Endothelial cell (in vitro differentiated cells): Measurements from ENCODE around the gene STXBP4. TPM values are rescaled to one million over a fixed set of nuclear protein-coding genes. Genes with fewer than 3 reads are reported as not detected.

ENCODE experiments used
- DNase-seq: peaks from one replicate; pipeline ENCODE4 v3.0.0; 2021; ENCODE audit warnings: low spot score
- H3K27ac Mint-ChIP-seq: one replicate; pipeline ENCODE4 v1.8.0; 2021; ENCODE audit warnings: mixed read lengths, inconsistent platforms; ENCODE audit not compliant: unreplicated experiment
- H3K27me3 Mint-ChIP-seq: one replicate; pipeline ENCODE4 v1.8.0; 2021; ENCODE audit warnings: mild to moderate bottlenecking, moderate library complexity, mixed read lengths, inconsistent platforms; ENCODE audit not compliant: unreplicated experiment
- H3K36me3 Mint-ChIP-seq: one replicate; pipeline ENCODE4 v1.8.0; 2021; ENCODE audit warnings: mild to moderate bottlenecking, low read depth, mixed read lengths, inconsistent platforms; ENCODE audit not compliant: unreplicated experiment
- H3K4me1 Mint-ChIP-seq: one replicate; pipeline ENCODE4 v1.8.0; 2021; ENCODE audit warnings: mild to moderate bottlenecking, mixed read lengths, inconsistent platforms; ENCODE audit not compliant: unreplicated experiment
- H3K4me3 Mint-ChIP-seq: one replicate; pipeline ENCODE4 v1.8.0; 2021; ENCODE audit warnings: mild to moderate bottlenecking, mixed read lengths, inconsistent platforms; ENCODE audit not compliant: unreplicated experiment
- H3K9me3 Mint-ChIP-seq: one replicate; pipeline ENCODE4 v1.8.0; 2021; ENCODE audit warnings: mixed read lengths, inconsistent platforms; ENCODE audit not compliant: unreplicated experiment
- CTCF ChIP-seq: fragments of 200-600 bp; sonication (generic); IDR thresholded peaks from one replicate; pipeline ENCODE4 v1.5.0; 2021; ENCODE audit warnings: antibody characterized with exemption; ENCODE audit not compliant: unreplicated experiment
- total RNA-seq: library from RNA; stranded (reverse); fragmentation: NEBNext Ultra II Directional; extraction: Animal tissue kit (Norgen Biotek cat#: 25700); gene quantifications from one replicate; pipeline ENCODE4 v1.2.1, GENCODE V29; 2021; ENCODE audit not compliant: unreplicated experiment

Gene STXBP4
- total RNA-seq, 1 donor from 2014 or later: 7.5 TPM

DNA sequence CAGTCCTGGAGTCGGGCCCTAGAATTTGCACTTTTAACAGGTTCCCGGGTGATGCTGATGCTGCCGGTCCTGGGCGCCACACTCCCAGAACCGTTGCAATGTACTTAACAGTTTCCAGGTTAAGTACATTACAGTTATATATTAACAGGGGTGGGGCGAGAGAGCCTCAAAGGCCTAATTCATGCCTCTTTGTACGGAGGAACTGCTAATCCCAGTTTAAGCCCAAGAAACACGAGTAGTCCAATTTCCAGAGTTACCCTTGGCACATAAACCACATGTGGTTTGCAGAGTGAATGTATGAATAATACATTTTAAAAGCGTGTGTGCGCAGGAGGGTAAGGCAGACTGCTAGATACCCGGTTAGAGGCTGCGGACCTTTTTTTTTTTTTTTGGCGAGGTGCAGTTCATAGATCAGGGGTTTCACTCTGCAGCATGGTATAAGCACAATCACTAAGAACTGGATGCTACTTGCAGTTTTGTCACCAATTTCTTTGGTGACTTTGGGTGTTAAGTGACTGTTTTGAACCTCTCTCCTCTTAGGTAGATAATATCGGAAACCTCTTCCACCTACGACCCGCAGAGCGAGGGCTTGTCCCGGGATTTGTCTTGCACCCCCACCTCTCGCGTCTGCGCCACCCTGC, 824 bp upstream of the STXBP4 start:
- DNase-seq: no peak
- no peak for TF ChIP-seq CTCF
- Mint-ChIP-seq H3K9me3 (no peaks in the 10 kb centered on the region), H3K4me3 (no peak overlapping the region), H3K27me3 (no peaks in the 10 kb centered on the region), H3K4me1 (peaks cover 7% of the 10 kb centered on the region), H3K36me3 (no peaks in the 10 kb centered on the region), H3K27ac (peak overlapping the region; percentile 31)

DNA sequence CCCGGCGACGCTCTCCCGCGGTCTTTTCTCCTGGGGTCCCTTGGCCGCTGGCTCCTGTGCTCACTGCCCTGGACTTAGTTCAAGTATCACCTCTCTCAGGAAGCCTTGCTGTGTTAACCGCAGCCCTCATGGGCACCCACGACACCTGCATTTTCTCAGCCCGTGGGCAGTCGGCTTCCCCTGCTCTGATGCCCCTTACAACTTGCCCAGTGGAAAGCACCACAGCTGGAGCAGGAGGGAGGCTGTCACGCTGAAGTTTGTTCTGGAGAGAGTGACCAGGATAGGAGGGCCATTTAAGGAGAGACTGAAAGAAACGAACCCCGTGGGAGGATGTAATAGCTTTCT, 395 bp downstream of the STXBP4 start:
- Mint-ChIP-seq H3K9me3 (no peaks in the 10 kb centered on the region), H3K4me3 (no peak overlapping the region), H3K27ac (no peak overlapping the region), H3K27me3 (no peaks in the 10 kb centered on the region), H3K4me1 (peaks cover 7% of the 10 kb centered on the region), H3K36me3 (no peaks in the 10 kb centered on the region)
- no peak for DNase-seq
- TF ChIP-seq CTCF: no peak

DNA sequence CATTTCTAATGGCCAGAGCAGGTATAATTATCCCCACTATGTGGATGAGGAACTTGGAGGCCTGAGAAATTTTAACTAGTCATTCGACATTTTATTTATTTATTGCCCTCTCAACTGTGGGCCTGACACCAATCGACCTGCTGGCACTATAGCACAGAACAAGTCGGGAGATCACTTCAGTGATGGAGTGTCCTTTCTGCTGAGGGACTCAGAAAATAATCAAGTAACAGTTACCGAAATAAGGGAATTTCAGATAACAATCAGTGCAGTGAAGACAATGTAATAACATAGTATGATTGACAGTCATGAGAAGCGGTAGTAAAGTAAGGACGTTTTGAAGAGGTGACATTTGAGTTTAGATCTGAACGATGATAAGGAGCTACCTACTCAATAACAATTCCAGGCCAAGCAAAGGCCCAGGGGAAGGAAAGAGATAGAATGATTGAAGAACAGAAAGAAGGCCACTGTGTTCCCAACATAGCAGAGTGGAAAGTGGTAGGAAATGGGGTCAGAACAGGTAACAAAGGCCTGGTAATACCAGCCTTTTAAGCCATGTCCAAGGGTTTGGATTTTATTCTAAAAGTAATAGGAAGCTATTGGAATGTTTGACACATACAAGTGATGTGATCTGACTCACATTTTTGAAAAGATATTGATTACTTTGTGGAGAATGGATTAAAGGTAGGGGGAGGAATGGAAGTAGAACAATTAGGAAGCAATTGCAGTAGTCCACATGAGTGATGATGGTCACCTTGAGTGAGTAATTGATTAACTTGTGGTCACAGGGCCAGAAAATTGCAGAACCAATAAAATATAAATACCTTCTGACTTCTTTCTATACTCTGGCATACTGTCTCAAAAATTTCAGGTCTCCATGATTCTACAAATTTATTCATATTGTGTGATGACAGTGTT, 1.4 kb downstream of the STXBP4 start:
- H3K27ac Mint-ChIP-seq: no peak overlapping the region

GRCh38 chr17:54971147-54971546, 2.6 kb downstream of the STXBP4 start:
- Mint-ChIP-seq H3K27me3 (no peaks in the 10 kb centered on the region), H3K4me3 (no peak overlapping the region), H3K27ac (no peak overlapping the region), H3K4me1 (peaks cover 7% of the 10 kb centered on the region), H3K36me3 (no peaks in the 10 kb centered on the region), H3K9me3 (no peaks in the 10 kb centered on the region)
- DNase-seq: no peak
- TF ChIP-seq CTCF: no peak

More for the DNA sequence above, 1.4 kb downstream of the STXBP4 start:
- Mint-ChIP-seq H3K4me3 (no peak overlapping the region), H3K27me3 (no peaks in the 10 kb centered on the region), H3K4me1 (peaks cover 7% of the 10 kb centered on the region), H3K9me3 (no peaks in the 10 kb centered on the region), H3K36me3 (no peaks in the 10 kb centered on the region)
- TF ChIP-seq CTCF: no peak
- DNase-seq: no peak

GRCh38 chr17:54971901-54972300, 3.3 kb downstream of the STXBP4 start:
- no peak for TF ChIP-seq CTCF
- no peak for DNase-seq
- no peaks in the 10 kb centered on the region for H3K27me3 Mint-ChIP-seq
- peaks cover 2% of the 10 kb centered on the region for H3K36me3 Mint-ChIP-seq
- no peak overlapping the region for H3K4me3 Mint-ChIP-seq
- H3K9me3 Mint-ChIP-seq: no peaks in the 10 kb centered on the region
- H3K4me1 Mint-ChIP-seq: peaks cover 3% of the 10 kb centered on the region
- no peak overlapping the region for H3K27ac Mint-ChIP-seq
